Measurements from ENCODE around the gene SIRPA.

Gene SIRPA

DNA sequence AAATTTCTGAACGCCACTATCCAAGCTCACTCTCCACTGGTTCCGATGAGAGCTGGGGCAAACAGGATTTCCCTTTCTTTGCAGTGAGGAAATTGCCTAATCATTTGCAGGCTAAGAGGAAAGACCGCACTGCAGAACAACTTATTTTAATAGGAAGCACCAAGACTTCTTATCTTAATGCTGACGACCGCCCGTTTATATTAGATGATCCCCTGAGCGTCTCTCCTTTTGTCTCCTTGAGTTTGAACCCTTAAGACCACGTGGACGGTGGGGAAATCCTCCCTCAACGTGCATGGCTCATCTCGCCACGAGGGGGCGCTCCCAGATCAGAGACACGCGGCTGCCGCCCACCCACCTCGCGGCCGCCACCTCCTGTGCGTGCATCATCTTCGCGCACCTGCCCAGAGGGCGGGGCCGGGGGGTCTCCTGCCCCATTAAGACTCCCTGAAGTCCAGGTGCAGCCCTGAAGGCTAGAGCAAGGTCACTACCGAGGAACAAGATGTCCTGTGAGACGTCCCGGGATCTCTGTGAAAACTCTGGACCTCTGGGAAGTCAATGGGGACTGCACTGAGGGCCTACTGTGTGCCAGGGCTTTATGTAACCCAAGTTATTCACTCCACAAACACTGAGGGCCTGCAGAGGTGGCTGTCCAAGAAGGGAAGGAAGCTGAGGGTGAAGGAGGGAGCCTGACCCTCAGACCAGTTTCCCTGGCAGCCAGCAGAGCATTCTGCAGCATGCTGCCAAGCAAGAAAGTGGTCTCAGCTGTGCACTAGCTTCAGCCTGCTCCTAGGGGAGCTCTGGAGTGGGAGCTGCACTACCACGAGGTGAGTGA lies 70.5 kb downstream of the SIRPA start:
- in situ Hi-C loops (cut with HindIII; ENCODE audit: low pct_ligation_motif_present, low sequenced_read_pairs) = no loop called here
- no peaks in the 10 kb centered on the region for H3K36me3 ChIP-seq (replicated peaks)
- no peak overlapping the region for H3K27ac ChIP-seq
- peak overlapping the region; percentile 10 for H3K4me3 ChIP-seq (ENCODE audit: low read depth, low read length)
- peak; percentile 93 for TF ChIP-seq CTCF (IDR thresholded peaks at IDR 0.05; ENCODE audit: low read depth, low read length, missing control alignments)
- peak; percentile 46 for DNase-seq
- peaks cover 3% of the 10 kb centered on the region for H3K27me3 ChIP-seq (replicated peaks)

DNA sequence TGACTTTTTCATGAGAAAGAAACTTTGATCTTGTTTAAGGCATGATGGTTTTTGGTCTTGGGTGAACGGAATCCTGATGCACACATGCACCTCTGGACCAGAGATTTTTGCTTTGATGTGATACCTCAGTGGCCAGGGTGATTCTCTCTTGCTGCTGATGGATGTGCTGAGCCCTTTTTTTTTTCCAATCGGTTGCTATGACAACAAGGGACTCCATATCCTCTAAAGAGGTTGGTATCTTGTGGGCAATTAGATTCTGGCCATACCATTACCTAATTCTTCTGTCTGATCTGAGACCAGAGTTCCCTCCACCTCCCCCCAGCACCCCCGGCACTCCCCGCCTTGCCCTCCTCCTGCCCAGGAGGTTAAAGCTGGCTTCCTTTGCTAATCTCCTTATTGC lies 73.8 kb downstream of the SIRPA start:
- DNase-seq = no peak
- no peak for TF ChIP-seq CTCF (IDR thresholded peaks at IDR 0.05; ENCODE audit: low read depth, low read length, missing control alignments)
- Histone ChIP-seq H3K27me3 (replicated peaks) (peaks cover 3% of the 10 kb centered on the region), H3K27ac (no peak overlapping the region), H3K4me3 (ENCODE audit: low read depth, low read length) (no peak overlapping the region), H3K36me3 (replicated peaks) (no peaks in the 10 kb centered on the region)
- in situ Hi-C loops (cut with HindIII; ENCODE audit: low pct_ligation_motif_present, low sequenced_read_pairs) = no loop called here

GRCh38 chr20:1971893-1972586 lies 76.8 kb downstream of the SIRPA start:
- no peaks in the 10 kb centered on the region for H3K27me3 ChIP-seq (replicated peaks)
- H3K27ac ChIP-seq = no peak overlapping the region
- in situ Hi-C loops (cut with HindIII; ENCODE audit: low pct_ligation_motif_present, low sequenced_read_pairs) = no loop called here
- no peak for DNase-seq
- TF ChIP-seq CTCF (IDR thresholded peaks at IDR 0.05; ENCODE audit: low read depth, low read length, missing control alignments) = no peak
- no peak overlapping the region for H3K4me3 ChIP-seq (ENCODE audit: low read depth, low read length)
- H3K36me3 ChIP-seq (replicated peaks) = no peaks in the 10 kb centered on the region

DNA sequence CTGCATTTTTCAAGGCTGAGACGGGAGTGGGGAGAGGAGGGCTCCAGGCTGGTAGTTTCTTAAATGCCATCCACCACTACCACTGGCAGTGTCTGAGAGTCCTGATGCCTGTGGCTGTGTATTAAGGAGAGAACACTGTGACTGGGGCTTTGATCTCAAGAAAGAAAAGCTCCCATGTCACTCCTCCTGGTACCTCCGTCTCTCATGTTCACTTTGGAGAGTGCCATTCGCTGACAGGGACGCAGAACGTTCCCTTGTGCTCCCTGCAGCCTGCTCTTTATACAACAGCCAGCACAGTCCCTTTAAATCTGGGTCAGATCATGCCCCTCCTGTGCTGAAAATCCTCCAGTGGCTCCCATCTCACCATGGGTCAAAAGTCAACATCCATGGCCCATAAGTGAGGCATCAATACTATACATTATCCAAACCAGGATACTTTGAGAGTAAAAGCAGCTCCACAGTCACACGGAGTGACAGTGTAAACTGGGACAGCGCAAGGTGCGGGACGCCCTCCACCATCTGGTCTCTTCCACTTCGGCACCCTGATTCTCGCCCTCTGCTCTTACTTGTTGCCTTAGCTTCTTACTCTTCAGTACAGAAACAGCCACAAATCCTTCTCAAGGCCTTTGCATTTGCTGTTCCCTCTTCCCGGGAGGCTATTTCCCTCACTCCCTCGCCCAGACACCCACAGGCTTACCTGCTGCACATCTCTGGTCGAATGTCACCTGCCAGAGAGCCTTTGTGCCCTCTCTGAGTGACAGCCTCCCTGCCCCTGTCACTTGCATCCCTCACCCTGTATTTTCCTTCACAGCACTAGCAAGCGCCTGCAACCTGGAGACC lies 78.6 kb downstream of the SIRPA start:
- no peak for TF ChIP-seq CTCF (IDR thresholded peaks at IDR 0.05; ENCODE audit: low read depth, low read length, missing control alignments)
- in situ Hi-C loops (cut with HindIII; ENCODE audit: low pct_ligation_motif_present, low sequenced_read_pairs) = no loop called here
- Histone ChIP-seq H3K4me3 (ENCODE audit: low read depth, low read length) (no peak overlapping the region), H3K27ac (no peak overlapping the region), H3K36me3 (replicated peaks) (no peaks in the 10 kb centered on the region), H3K27me3 (replicated peaks) (no peaks in the 10 kb centered on the region)
- no peak for DNase-seq

DNA sequence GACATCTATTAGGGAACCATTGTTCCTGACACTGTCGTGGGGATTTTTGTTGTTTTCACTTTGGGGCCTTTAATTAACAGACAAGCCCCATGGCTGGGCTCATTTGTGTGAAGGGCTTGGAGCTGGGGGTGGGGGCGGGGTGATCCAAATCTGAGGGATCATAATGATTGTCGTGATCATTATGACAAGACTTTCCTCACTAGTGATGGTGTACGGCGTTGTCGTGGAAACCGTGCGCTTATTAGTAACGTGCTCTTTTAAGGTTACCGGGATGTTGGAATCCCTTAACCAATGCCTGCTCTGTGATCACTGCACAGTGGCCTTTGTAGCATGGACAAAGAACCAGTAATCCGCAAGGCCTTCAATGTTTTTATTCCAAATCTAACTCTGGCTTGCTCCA lies 80.1 kb downstream of the SIRPA start:
- DNase-seq = no peak
- in situ Hi-C loops (cut with HindIII; ENCODE audit: low pct_ligation_motif_present, low sequenced_read_pairs) = no loop called here
- TF ChIP-seq CTCF (IDR thresholded peaks at IDR 0.05; ENCODE audit: low read depth, low read length, missing control alignments) = no peak

More for the DNA sequence above, 80.1 kb downstream of the SIRPA start:
- no peaks in the 10 kb centered on the region for H3K27me3 ChIP-seq (replicated peaks)
- H3K4me3 ChIP-seq (ENCODE audit: low read depth, low read length) = no peak overlapping the region
- no peaks in the 10 kb centered on the region for H3K36me3 ChIP-seq (replicated peaks)
- H3K27ac ChIP-seq = no peak overlapping the region

Data from brain microvascular endothelial cell (primary cell).